Measurements from ENCODE around the gene GNG4.

GNG4 gene

DNA sequence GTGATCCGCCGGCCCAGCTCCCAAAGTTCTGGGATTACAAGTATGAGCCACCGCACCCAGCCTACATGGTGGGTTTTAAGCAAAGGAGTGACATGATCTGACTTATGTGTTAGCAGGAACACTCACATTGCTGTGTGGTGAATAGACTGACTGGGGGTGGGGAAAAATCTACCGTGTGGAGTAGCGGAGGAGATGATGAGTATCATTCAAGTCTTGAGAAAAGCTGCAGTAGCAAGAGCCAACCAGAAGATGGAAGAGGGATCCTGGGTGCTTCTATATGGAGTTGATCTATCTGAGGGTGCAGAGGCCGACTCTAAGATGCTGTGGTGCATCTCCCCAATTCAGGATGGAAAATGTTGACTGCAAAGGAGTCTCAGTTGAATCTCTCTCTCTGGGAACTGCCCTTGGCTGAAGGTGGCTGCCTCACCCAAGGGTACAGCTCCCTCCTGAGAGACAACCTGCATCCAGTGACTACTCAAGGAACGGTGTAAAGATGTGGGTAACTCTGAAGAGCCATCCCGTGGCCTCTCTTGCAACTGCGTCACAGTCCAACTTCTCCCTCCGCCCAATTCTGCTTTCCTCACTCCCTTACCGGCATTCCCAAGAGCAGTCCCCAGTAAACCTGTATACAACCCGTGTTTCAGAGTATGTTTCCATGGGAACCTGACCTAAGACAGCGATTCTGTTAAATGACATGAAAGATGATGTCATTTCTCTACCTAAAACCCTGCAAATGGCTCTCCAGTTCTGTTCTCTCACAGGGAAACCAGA, 137.9 kb downstream of the GNG4 start:
- DNase-seq (ENCODE audit: low read depth), result no peak
- no peak overlapping the region for H3K4me3 ChIP-seq (ENCODE audit: low read length)
- TF ChIP-seq, protein P1, sequence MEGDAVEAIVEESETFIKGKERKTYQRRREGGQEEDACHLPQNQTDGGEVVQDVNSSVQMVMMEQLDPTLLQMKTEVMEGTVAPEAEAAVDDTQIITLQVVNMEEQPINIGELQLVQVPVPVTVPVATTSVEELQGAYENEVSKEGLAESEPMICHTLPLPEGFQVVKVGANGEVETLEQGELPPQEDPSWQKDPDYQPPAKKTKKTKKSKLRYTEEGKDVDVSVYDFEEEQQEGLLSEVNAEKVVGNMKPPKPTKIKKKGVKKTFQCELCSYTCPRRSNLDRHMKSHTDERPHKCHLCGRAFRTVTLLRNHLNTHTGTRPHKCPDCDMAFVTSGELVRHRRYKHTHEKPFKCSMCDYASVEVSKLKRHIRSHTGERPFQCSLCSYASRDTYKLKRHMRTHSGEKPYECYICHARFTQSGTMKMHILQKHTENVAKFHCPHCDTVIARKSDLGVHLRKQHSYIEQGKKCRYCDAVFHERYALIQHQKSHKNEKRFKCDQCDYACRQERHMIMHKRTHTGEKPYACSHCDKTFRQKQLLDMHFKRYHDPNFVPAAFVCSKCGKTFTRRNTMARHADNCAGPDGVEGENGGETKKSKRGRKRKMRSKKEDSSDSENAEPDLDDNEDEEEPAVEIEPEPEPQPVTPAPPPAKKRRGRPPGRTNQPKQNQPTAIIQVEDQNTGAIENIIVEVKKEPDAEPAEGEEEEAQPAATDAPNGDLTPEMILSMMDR (conservative IDR thresholded peaks at IDR 0.05; ENCODE audit: low read length), result no peak; the same call in 1 of the 2 replicates

DNA sequence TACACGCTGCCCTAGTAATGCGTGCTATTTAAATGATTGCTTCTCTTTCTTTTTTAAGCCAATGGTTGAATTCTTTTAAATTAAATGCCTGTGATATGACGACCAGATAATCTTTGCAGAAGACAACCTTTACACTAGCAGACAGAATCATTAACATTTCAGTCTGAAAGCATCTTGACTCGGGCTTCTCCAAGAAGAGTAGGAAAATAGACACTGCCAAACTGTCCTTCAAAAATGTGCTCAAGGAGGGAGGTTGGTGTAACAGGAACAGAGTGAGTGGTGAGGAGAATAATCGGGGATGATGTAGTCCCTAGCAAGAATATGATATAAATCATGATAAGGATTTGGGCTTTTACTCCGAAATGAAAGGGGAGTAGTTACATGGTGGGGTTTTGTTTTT, 138.8 kb downstream of the GNG4 start:
- DNase-seq (ENCODE audit: low read depth), result no peak
- TF ChIP-seq, protein P1 (conservative IDR thresholded peaks at IDR 0.05; ENCODE audit: low read length), result no peak
- H3K4me3 ChIP-seq (ENCODE audit: low read length), result no peak overlapping the region

DNA sequence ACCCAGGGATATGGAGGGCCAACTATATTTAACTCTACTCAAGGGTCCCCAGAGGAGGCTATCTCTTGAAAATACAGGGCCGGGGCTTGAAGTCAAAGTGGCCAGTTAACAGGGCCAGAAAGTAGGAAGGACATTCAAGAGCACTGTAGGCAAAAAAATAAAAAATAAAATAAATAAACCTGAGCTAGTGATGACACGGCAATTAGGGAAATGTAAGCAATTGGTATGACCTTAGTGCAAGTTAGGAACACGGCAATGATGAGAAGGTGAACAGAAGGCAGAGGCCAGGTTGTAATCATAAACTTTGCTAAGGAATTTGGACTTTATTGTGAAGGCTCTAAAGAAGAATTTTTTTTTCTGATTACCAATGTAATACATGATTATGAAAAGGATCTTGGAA, 142.0 kb downstream of the GNG4 start:
- no peak for DNase-seq (ENCODE audit: low read depth)
- TF ChIP-seq, protein P1 (conservative IDR thresholded peaks at IDR 0.05; ENCODE audit: low read length), result no peak
- H3K4me3 ChIP-seq (ENCODE audit: low read length), result no peak overlapping the region

DNA sequence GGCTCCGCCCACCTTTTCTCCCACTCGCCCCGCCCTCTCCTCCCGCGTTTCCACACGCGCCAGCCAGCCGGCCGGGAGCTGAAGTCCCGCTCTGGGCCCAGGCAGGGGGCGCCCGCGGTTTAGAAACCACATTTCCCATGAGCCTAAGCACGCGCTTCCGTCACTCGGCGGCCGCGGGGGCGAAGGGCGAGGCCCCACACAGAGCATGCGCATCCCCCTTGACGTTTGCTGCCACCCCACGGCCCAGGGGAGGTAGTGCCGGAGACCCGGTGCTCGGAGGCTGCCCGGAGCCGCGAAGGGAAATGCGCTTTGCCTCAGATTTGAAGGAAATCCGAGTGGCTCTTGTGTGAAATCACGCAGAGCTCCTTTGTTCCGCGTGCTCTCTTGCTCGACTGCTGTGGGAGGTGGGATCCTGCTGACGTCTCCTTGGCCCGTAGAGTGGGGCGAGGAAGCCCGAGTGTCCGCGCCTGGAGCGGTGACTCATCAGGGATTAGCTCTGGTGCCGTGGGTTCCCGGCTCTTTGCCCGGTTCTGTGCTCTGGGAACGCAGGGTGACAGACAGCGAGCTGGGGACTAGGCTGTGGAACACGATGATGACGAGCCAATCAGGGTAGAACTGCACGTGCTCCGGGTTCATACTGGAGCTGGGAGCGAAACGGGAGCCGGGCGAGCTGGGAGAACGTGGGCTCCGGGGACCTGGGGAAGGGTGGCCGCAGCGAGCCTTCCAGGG, 144.9 kb downstream of the GNG4 start:
- peak overlapping the region; percentile 86 for H3K4me3 ChIP-seq (ENCODE audit: low read length)
- TF ChIP-seq, protein P1 (conservative IDR thresholded peaks at IDR 0.05; ENCODE audit: low read length), result peak; percentile 66
- peak; percentile 99 for DNase-seq (ENCODE audit: low read depth)

DNA sequence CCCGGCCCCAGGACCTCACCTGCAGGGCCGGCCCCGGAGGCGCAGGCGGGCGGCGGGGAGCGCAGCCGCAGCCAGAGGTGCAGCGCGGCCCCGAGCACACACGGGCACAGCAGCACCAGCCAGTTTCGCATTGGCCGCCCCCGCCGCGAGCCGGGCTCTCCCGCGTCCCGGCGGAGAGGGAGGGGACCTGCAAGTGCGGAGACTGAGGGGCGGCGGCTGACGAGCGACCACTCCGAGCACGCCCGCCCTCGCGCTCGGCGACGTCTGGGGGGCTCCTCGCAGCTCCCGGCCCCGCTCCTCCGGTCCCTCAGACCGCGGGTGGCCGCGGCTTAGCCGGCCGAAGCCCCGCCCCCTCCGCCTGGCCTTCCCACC, 145.5 kb downstream of the GNG4 start, which contains the start of gene B3GALNT2:
TSS of gene B3GALNT2 (minus strand) at position 331 of the 372 bp plus-strand sequence. CDS start at position 131, 200 bp downstream.
- H3K4me3 ChIP-seq (ENCODE audit: low read length), result peak within 1 kb of the TSS; percentile 86
- TF ChIP-seq, protein P1 (conservative IDR thresholded peaks at IDR 0.05; ENCODE audit: low read length), result no peak
- DNase-seq (ENCODE audit: low read depth), result no peak

DNA sequence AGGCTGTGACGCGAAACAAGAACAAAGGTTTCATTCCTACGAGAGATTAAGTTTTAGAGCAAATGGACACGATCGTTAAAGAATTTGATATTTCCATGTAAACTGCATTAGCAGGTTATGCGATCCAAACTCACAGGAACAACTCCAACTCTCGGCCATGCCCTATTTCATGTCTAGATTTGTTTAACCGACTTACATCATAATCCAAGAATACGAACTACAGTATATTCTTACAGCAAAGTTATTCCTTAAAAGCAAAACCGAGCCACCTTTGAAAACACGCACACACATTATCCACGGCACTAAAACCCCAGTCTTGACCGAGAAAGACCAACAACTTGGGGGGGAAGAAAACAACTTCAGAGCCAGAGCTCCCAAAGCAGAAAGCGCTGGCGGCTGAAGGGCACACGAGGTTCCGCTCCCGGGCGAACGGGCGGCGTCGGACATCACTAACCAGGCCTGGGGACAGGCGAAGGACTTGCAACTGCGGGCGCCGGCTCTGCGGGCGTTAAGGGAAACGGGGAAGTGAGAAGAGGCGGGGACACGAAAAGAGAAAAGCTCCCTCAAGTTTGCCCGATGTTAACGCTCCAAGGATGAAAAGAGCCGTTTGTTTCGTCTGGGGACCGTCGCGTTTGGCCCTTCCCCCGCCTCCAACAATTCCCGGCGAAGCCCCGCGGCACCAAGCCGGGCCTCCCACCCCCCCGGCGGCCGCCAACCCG, 146.0 kb downstream of the GNG4 start:
- peak overlapping the region; percentile 68 for H3K4me3 ChIP-seq (ENCODE audit: low read length)
- peak; percentile 41 for DNase-seq (ENCODE audit: low read depth)
- TF ChIP-seq, protein P1 (conservative IDR thresholded peaks at IDR 0.05; ENCODE audit: low read length), result no peak
